GM12874 (cell line): Measurements from ENCODE around the gene ZNF628.

Experiments used
- TF ChIP-seq, protein P1 (sequence below): IDR thresholded peaks from 2 replicates; pipeline ENCODE4 v1.5.1; 2011; ENCODE audit warnings: low read depth, mild to moderate bottlenecking, control low read depth, low read length, moderate library complexity; ENCODE audit not compliant: insufficient read depth

ZNF628 gene

DNA sequence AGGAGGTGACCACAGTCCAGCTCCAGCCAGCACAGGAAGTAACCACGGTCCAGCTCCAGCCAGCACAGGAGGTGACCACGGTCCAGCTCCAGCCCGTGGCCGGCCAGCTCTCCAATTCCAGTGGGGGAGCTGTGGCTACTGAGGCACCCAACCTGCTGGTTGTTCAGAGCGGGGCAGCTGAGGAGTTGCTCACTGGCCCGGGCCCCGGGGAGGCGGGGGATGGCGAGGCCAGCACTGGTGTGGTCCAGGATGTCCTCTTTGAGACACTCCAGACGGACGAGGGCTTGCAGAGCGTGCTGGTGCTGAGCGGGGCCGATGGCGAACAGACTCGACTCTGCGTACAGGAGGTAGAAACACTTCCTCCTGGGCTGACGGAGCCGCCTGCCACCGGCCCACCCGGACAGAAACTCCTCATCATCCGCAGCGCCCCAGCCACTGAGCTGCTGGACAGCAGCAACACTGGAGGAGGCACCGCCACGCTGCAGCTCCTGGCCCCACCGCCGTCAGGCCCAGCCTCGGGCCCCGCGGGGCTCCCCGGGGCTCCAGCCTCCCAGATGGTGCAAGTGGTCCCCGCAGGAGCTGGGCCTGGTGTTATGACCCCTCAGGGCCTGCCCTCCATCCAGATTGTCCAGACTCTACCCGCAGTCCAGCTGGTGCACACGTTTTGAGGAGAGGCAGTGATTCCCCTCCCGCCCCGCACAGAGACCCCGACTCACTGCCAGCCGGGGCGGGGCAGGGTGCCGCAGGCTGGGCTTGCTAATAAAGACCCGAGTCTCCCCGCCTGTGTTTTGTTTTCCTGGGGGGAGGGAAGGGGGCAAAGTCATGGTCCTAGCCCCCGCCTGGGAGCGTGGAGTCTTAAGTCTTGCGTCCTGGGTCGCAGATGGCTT, 7.5 kb downstream of the ZNF628 start:
- TF ChIP-seq, protein P1, sequence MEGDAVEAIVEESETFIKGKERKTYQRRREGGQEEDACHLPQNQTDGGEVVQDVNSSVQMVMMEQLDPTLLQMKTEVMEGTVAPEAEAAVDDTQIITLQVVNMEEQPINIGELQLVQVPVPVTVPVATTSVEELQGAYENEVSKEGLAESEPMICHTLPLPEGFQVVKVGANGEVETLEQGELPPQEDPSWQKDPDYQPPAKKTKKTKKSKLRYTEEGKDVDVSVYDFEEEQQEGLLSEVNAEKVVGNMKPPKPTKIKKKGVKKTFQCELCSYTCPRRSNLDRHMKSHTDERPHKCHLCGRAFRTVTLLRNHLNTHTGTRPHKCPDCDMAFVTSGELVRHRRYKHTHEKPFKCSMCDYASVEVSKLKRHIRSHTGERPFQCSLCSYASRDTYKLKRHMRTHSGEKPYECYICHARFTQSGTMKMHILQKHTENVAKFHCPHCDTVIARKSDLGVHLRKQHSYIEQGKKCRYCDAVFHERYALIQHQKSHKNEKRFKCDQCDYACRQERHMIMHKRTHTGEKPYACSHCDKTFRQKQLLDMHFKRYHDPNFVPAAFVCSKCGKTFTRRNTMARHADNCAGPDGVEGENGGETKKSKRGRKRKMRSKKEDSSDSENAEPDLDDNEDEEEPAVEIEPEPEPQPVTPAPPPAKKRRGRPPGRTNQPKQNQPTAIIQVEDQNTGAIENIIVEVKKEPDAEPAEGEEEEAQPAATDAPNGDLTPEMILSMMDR = no peak

DNA sequence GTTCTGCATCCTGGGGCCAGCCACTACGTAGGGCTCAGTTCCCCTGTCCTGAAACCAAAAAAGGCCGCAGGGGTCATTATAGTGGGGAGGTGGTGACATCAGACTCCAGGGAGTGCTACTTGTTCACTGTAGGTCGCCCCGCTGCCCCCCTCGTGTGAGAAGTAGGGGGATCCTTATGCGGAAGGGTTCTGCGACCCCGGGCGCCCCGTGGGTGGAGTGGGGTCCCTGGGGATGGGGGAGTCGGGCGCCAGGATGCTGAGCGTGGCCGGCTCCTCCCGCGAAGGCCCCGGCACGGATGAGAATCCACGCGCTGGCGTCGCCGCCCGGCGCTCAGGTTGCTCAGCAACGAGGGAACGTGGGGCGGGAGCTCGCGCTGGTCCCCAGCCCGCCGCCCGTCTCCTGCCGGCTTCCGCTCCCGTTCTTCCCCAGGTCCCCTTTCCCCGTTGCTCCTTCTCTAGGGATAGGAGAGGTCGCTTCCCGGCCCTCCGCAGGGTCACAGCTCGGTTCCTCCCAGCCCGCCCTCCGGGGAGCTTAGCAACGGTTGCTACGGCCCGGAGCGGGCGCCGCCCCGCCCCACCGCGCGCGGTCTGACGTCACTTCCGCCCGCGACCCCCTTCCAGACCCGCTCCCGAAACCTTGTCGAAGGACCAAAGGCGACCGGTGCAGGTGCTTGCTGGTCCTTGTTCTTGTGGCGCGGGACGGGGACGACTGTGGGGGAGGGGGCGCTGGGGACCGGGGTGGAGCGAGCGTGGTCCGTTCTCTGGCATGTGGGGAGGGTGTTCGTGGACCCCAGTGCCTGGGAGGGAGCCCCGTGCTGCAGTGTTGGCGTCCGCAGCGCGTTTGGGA, 8.4 kb downstream of the ZNF628 start, which contains the start of gene NAT14:
Gene NAT14, plus strand, starts transcription at position 596 of the 846 bp plus-strand sequence. CDS start 521 bp downstream, outside the sequence.
- TF ChIP-seq, protein P1 = no peak

DNA sequence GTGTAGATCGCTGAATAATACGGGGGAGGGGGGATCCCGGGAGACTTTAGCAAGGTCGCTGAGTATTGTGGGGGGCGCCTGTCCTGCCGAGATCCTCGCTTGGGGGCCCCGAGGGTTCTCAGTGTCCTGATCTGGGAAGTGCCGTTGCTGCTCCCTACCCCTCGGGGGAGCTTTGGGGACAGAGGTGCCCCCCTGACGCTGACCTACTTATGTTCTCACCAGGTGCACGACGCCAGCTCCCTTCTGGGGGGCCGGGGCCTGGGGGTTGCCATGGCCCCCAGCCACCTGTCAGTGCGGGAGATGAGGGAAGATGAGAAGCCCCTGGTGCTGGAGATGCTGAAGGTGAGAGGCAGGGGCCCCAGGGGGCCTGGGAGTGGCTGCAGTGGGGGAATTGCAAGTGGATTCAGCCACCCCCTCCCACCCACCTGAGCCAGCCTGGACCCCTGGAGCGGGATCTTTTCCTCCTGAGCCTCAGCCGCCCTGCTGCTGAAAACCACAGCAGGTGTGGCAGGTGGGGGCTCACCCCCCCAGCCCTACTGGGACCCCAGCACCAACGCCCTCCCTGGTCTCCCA, 9.1 kb downstream of the ZNF628 start:
- TF ChIP-seq, protein P1 = no peak

DNA sequence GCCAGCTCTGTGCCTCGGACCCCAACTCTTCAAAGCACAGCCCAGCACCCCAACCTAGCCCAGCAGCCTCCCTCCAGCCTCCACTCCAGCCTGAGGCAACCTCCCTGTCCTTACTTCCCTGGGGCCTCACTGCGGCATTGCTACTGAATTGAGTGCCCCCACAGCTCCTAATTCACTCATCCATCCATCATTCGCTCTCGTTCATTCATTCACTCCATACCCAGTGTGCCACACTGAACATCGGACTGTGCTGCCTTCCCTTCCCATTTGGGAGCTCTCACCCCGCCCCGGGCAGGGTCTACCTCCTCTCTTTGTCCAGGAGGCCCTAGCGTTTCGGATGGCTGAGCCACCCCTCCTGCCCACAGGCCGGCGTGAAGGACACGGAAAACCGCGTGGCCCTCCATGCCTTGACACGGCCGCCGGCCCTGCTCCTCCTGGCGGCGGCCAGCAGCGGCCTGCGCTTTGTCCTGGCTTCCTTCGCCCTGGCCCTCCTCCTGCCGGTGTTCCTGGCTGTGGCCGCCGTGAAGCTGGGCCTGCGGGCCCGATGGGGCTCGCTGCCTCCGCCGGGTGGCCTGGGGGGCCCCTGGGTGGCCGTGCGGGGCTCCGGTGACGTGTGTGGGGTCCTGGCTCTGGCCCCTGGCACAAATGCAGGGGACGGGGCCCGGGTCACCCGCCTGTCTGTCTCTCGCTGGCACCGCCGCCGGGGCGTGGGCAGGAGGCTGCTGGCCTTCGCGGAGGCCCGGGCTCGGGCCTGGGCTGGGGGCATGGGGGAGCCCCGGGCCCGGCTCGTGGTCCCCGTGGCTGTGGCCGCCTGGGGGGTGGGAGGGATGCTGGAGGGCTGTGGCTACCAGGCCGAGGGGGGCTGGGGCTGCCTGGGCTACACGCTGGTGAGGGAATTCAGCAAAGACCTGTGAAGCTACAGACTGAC, 9.9 kb downstream of the ZNF628 start:
- TF ChIP-seq, protein P1 = no peak

DNA sequence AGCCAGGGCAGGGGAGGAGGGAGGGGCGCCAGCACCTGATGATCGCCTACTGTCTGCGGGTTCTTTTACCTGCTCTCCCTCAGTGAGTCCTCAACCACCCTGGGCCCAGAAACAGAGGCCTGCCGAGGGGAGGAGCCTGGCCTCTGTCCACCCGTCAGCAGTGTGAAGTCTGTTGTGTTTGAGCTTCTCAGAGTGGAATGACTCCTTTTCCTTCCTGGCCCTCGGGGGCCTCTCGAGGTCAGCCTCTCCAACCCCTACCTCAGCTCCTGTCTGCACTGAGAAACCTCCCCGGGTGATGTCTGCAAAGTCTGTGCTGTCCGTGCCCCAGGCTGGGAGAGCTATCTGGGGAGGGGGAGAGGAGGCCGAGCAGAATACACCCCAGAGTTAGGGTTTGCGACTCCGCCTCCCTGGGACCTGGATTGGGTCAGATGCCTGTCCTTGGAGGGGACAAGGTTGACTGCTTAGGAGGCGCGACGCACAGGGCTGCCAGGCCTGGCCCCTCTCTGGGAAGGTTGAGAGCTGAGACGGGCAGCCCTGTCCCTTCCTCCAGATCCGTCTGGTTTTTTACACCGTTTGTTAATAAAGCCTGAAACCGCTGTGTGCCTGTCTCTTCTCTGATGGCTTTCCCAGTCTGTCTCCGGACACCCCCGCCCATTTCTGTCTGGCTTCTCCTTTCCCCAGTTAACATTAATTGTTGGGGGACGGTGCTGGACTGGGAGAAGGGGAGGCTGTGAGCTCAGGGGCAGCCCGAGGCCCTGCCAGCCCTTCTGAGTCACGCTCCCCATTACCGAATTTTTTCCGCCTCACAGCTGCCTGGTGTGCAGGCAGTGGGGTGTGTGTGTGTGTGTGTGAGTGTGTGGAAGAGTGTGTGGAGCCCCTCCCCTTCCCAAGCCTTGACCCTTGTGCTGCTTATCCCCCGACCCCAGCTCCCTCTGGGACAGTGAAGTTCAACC, 10.8 kb downstream of the ZNF628 start:
- TF ChIP-seq, protein P1 = no peak
